ENCODE results near the gene SLC6A20. TPM values are rescaled to one million over a fixed set of nuclear protein-coding genes. Genes with fewer than 3 reads are reported as not detected.

The SLC6A20 gene
- total RNA-seq, 4 donors from 2014 or later: 0.04 to 0.32 (median 0.19) TPM; not detected in 1

DNA sequence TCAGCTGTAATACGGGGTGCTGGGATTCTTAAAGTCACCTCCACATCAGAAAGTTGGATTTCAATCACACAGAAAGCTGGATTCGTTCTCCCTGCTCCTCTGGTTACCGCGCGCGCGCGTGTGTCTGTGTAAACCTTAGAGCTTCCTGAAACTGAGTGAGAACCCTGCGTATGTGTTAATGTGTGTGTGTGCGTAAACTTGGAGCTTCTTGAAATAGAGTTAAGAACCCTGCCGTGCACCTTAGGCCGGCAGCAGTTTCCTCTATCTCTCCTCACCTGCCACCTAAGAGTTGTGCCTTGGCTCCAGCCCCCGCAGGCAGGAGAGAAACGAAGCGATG lies 45.1 kb upstream of the SLC6A20 start:
- 0 to 5% methylated on average over 1 to 8 of the region's 15 CpGs for WGBS, 2 donors

DNA sequence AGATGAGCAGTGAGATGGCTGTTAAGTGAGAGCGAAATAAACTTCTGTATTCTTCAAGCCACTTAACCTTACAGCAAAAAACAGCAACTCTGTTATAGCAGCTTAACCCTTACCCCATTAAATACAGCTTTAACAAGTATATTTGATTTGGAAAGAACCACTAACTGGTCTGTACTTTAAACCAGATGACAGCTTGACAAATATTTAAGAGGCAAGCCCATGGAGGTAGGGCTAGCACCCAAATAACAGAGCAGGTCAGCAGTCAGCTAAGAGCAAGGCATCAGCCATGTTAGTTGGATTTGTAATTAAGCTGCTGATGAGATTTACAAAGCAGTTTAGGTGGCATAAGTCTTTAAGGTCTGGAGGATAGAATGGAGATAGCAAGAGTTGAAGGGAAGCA lies 42.1 kb upstream of the SLC6A20 start:
- H3K9me3 ChIP-seq: no peaks in the 10 kb centered on the region
- TF ChIP-seq, protein P1, sequence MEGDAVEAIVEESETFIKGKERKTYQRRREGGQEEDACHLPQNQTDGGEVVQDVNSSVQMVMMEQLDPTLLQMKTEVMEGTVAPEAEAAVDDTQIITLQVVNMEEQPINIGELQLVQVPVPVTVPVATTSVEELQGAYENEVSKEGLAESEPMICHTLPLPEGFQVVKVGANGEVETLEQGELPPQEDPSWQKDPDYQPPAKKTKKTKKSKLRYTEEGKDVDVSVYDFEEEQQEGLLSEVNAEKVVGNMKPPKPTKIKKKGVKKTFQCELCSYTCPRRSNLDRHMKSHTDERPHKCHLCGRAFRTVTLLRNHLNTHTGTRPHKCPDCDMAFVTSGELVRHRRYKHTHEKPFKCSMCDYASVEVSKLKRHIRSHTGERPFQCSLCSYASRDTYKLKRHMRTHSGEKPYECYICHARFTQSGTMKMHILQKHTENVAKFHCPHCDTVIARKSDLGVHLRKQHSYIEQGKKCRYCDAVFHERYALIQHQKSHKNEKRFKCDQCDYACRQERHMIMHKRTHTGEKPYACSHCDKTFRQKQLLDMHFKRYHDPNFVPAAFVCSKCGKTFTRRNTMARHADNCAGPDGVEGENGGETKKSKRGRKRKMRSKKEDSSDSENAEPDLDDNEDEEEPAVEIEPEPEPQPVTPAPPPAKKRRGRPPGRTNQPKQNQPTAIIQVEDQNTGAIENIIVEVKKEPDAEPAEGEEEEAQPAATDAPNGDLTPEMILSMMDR (IDR thresholded peaks at IDR 0.05): no peak
- no peak for TF ChIP-seq POLR2A (IDR thresholded peaks at IDR 0.05)
- WGBS, 2 donors: 86 to 88% methylated on average over 1 of the region's 1 CpG
- no peak overlapping the region for H3K27ac ChIP-seq
- no peak for DNase-seq
- H3K4me1 ChIP-seq: peaks cover 6 to 17% (median 9%) of the 10 kb centered on the region in 3 donors
- intact Hi-C loops (cut with DNase I): no loop called here
- H3K27me3 ChIP-seq: no peaks in the 10 kb centered on the region
- peaks cover 0 to 40% (median 0%) of the 10 kb centered on the region in 3 donors for H3K36me3 ChIP-seq
- no peak overlapping the region for H3K4me3 ChIP-seq

More for the DNA sequence above, 45.1 kb upstream of the SLC6A20 start:
- DNase-seq: no peak
- peak overlapping the region; percentile 63 to 99 (median 87) for H3K4me3 ChIP-seq
- TF ChIP-seq, protein P1 (IDR thresholded peaks at IDR 0.05): no peak
- TF ChIP-seq POLR2A (IDR thresholded peaks at IDR 0.05): no peak
- peak overlapping the region in 3 of 4 donors; percentile 7 to 75 (median 64) for H3K27ac ChIP-seq
- H3K9me3 ChIP-seq: no peaks in the 10 kb centered on the region
- peaks cover 6 to 17% (median 9%) of the 10 kb centered on the region in 3 donors for H3K4me1 ChIP-seq
- H3K27me3 ChIP-seq: no peaks in the 10 kb centered on the region
- intact Hi-C loops (cut with DNase I): no loop called here
- peaks cover 0 to 15% (median 0%) of the 10 kb centered on the region in 3 donors for H3K36me3 ChIP-seq

DNA sequence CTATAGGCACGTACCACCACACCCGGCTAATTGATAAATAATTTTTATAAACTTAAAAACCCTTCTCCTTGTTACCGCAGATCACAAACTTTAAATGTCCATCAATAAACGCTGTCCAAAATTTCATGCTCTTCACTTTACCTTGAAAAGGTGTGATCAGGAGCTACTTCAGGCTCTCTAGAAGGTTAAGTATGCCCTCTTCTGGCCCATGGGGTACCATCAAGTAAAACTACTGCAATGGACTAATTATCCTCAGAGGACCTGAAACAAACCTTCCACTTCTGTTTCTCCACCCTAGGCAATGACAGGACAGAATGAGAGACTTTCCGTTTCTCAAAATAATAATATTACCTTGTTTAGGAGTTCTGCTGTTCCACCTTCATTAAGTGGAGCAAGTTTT lies 36.4 kb upstream of the SLC6A20 start:
- 90 to 94% methylated on average over 5 of the region's 5 CpGs for WGBS, 2 donors
- Histone ChIP-seq H3K27me3 (no peaks in the 10 kb centered on the region), H3K27ac (no peak overlapping the region), H3K4me3 (no peak overlapping the region), H3K4me1 (no peaks in the 10 kb centered on the region), H3K36me3 (peaks cover 0 to 96% (median 7%) of the 10 kb centered on the region in 3 donors), H3K9me3 (no peaks in the 10 kb centered on the region)
- no peak for DNase-seq
- TF ChIP-seq, protein P1 (IDR thresholded peaks at IDR 0.05): peak in 3 of 6 experiments; percentile 26 to 45 (median 38)
- TF ChIP-seq POLR2A (IDR thresholded peaks at IDR 0.05): no peak
- intact Hi-C loops (cut with DNase I): no loop called here

DNA sequence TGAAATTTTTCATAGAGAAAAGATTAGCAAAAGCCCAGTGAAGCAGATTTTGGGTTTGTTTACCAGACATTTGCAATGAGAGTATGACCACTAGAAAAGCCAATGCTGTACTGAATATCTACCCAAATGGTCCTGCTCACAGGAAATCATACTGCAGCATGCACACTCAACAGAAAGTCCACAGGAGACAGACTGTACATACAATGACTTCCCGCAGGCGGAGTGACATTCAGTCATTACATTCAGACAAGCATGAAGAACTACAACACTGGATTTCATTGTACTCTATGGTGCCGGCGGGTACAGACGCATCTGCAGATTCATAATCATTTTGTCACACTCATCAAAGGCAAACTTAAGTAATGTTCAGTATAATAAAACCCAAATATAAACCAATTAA lies 33.8 kb upstream of the SLC6A20 start:
- H3K36me3 ChIP-seq: peaks cover 0 to 100% (median 10%) of the 10 kb centered on the region in 3 donors
- no peaks in the 10 kb centered on the region for H3K27me3 ChIP-seq
- WGBS, 2 donors: 76 to 80% methylated on average over 5 of the region's 5 CpGs
- H3K4me3 ChIP-seq: no peak overlapping the region
- no peaks in the 10 kb centered on the region for H3K9me3 ChIP-seq
- intact Hi-C loops (cut with DNase I): no loop called here
- H3K27ac ChIP-seq: no peak overlapping the region
- DNase-seq: no peak
- H3K4me1 ChIP-seq: no peaks in the 10 kb centered on the region
- no peak for TF ChIP-seq POLR2A (IDR thresholded peaks at IDR 0.05)
- TF ChIP-seq, protein P1 (IDR thresholded peaks at IDR 0.05): no peak

DNA sequence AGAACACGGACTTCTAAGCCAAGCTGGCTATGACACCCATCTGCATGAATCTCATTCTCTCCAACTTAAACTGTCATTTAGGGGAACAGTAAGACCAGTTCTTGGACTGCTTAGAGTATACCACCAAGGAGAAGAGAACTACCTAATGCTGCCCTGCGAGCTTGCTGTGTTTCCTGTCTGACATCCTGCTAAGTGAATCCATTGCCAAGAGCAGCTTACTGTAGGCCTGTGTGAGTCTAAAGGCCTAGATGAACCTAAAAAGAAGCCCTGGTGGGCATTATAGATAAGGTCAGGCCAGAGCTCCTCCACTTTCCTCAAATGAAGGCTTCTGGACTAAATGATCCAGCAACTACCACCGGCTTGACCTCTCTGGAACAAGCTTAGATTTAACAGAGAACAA lies 30.6 kb upstream of the SLC6A20 start:
- 84 to 88% methylated on average over 3 of the region's 3 CpGs for WGBS, 2 donors

More for the DNA sequence above, 30.6 kb upstream of the SLC6A20 start:
- no peak overlapping the region for H3K4me3 ChIP-seq
- H3K27me3 ChIP-seq: no peaks in the 10 kb centered on the region
- peaks cover 0 to 97% (median 14%) of the 10 kb centered on the region in 3 donors for H3K36me3 ChIP-seq
- H3K27ac ChIP-seq: no peak overlapping the region
- TF ChIP-seq, protein P1 (IDR thresholded peaks at IDR 0.05): no peak
- no peak for TF ChIP-seq POLR2A (IDR thresholded peaks at IDR 0.05)
- DNase-seq: no peak
- intact Hi-C loops (cut with DNase I): no loop called here
- H3K4me1 ChIP-seq: no peaks in the 10 kb centered on the region
- no peaks in the 10 kb centered on the region for H3K9me3 ChIP-seq
